ENCODE data around the gene SNAI3. TPM values are rescaled to one million over a fixed set of nuclear protein-coding genes. Genes with fewer than 3 reads are reported as not detected.
A peak's percentile ranks its signal among the peaks of the same experiment; 100 is the strongest.

Gene SNAI3
- total and polyA plus RNA-seq, 2 donors (not counting 1 experiment from before 2014, with no cell fraction given), result 6.5 to 8.8 TPM

- ATAC-seq (ENCODE audit: low read depth), result no peak
- intact Hi-C loops (cut with micrococcal nuclease), result no loop called here
- Histone ChIP-seq H3K4me1 (ENCODE audit: control insufficient read depth in 2 of 2, insufficient read depth in 2 of 2, low read length in 2 of 2) (peaks cover 40 to 72% of the 10 kb centered on the region in 2 donors), H3K27ac (ENCODE audit: low read length in 2 of 2) (no peak overlapping the region), H3K4me3 (ENCODE audit: control extremely low read depth in 1 of 5, extremely low read depth in 1 of 5, insufficient read depth in 1 of 5, low read depth in 2 of 5, low read length in 4 of 5) (no peak overlapping the region), H3K79me2 (ENCODE audit: control insufficient read depth, insufficient read depth, low read length) (peaks cover 49% of the 10 kb centered on the region), H4K20me1 (ENCODE audit: control insufficient read depth, insufficient read depth, low read length, poor library complexity, severe bottlenecking) (peaks cover 23% of the 10 kb centered on the region), H3K4me2 (replicated peaks; ENCODE audit: low read depth, low read length, poor library complexity, severe bottlenecking) (peak overlapping the region; percentile 25), H3K9me3 (ENCODE audit: control extremely low read depth in 1 of 3, control insufficient read depth in 2 of 3, insufficient read depth in 1 of 3, low read length in 2 of 3) (no peaks in the 10 kb centered on the region), H3K36me3 (replicated peaks in 1 of 2; ENCODE audit: control extremely low read depth in 1 of 2, control insufficient read depth in 1 of 2, extremely low read depth in 1 of 2, insufficient read depth in 2 of 2, low read length in 1 of 2) (peaks cover 0 to 49% of the 10 kb centered on the region in 2 experiments), H2AFZ (ENCODE audit: insufficient read depth, low read depth, low read length, poor library complexity, severe bottlenecking) (no peak overlapping the region), H3K9ac (ENCODE audit: low read length) (no peak overlapping the region), H3K27me3 (replicated peaks in 1 of 4; ENCODE audit: control extremely low read depth in 1 of 4, control insufficient read depth in 3 of 4, insufficient read depth in 4 of 4, low read length in 3 of 4) (no peaks in the 10 kb centered on the region)
- ChIA-PET POLR2A (no interaction called here), CTCF (no interaction called here)
- no peak overlapping the region for H3K4me3 Mint-ChIP-seq
- 96% methylated on average over 39 of the region's 47 CpGs for WGBS (ENCODE audit: insufficient coverage)
- TF ChIP-seq, protein P1, sequence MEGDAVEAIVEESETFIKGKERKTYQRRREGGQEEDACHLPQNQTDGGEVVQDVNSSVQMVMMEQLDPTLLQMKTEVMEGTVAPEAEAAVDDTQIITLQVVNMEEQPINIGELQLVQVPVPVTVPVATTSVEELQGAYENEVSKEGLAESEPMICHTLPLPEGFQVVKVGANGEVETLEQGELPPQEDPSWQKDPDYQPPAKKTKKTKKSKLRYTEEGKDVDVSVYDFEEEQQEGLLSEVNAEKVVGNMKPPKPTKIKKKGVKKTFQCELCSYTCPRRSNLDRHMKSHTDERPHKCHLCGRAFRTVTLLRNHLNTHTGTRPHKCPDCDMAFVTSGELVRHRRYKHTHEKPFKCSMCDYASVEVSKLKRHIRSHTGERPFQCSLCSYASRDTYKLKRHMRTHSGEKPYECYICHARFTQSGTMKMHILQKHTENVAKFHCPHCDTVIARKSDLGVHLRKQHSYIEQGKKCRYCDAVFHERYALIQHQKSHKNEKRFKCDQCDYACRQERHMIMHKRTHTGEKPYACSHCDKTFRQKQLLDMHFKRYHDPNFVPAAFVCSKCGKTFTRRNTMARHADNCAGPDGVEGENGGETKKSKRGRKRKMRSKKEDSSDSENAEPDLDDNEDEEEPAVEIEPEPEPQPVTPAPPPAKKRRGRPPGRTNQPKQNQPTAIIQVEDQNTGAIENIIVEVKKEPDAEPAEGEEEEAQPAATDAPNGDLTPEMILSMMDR (IDR thresholded peaks at IDR 0.05), result no peak
- TF ChIP-seq EZH2 (IDR thresholded peaks at IDR 0.05; ENCODE audit: borderline replicate concordance, insufficient read depth, low read depth, low read length, poor library complexity, severe bottlenecking), result no peak
- H3K27ac Mint-ChIP-seq, result peak overlapping the region; percentile 61
- no peak for DNase-seq
- no peaks in the 10 kb centered on the region for H3K27me3 Mint-ChIP-seq
- H3K4me1 Mint-ChIP-seq, result peaks cover 51% of the 10 kb centered on the region
- H3K9me3 Mint-ChIP-seq (ENCODE audit: insufficient read depth), result no peaks in the 10 kb centered on the region
Observed at GRCh38 chr16:88697116-88697830, 11.0 kb upstream of the SNAI3 start.

GRCh38 chr16:88696441-88696840 lies 10.1 kb upstream of the SNAI3 start:
- Histone ChIP-seq H3K27ac (ENCODE audit: low read length in 2 of 2) (no peak overlapping the region), H3K9ac (ENCODE audit: low read length) (no peak overlapping the region), H3K27me3 (replicated peaks in 1 of 4; ENCODE audit: control extremely low read depth in 1 of 4, control insufficient read depth in 3 of 4, insufficient read depth in 4 of 4, low read length in 3 of 4) (no peaks in the 10 kb centered on the region), H4K20me1 (ENCODE audit: control insufficient read depth, insufficient read depth, low read length, poor library complexity, severe bottlenecking) (peaks cover 23% of the 10 kb centered on the region), H3K9me3 (ENCODE audit: control extremely low read depth in 1 of 3, control insufficient read depth in 2 of 3, insufficient read depth in 1 of 3, low read length in 2 of 3) (no peaks in the 10 kb centered on the region), H3K4me2 (replicated peaks; ENCODE audit: low read depth, low read length, poor library complexity, severe bottlenecking) (no peak overlapping the region), H3K4me1 (ENCODE audit: control insufficient read depth in 2 of 2, insufficient read depth in 2 of 2, low read length in 2 of 2) (peaks cover 40 to 72% of the 10 kb centered on the region in 2 donors), H2AFZ (ENCODE audit: insufficient read depth, low read depth, low read length, poor library complexity, severe bottlenecking) (no peak overlapping the region), H3K36me3 (replicated peaks in 1 of 2; ENCODE audit: control extremely low read depth in 1 of 2, control insufficient read depth in 1 of 2, extremely low read depth in 1 of 2, insufficient read depth in 2 of 2, low read length in 1 of 2) (peaks cover 0 to 47% of the 10 kb centered on the region in 2 experiments), H3K79me2 (ENCODE audit: control insufficient read depth, insufficient read depth, low read length) (peaks cover 42% of the 10 kb centered on the region), H3K4me3 (ENCODE audit: control extremely low read depth in 1 of 5, extremely low read depth in 1 of 5, insufficient read depth in 1 of 5, low read depth in 2 of 5, low read length in 4 of 5) (no peak overlapping the region)
- no peak for ATAC-seq (ENCODE audit: low read depth)
- WGBS (ENCODE audit: insufficient coverage), result 95% methylated on average over 12 of the region's 14 CpGs
- intact Hi-C loops (cut with micrococcal nuclease), result no loop called here
- Mint-ChIP-seq H3K4me1 (peaks cover 50% of the 10 kb centered on the region), H3K27ac (no peak overlapping the region), H3K27me3 (no peaks in the 10 kb centered on the region), H3K4me3 (no peak overlapping the region), H3K9me3 (ENCODE audit: insufficient read depth) (no peaks in the 10 kb centered on the region)
- TF ChIP-seq, protein P1 (IDR thresholded peaks at IDR 0.05), result no peak
- no peak for TF ChIP-seq EZH2 (IDR thresholded peaks at IDR 0.05; ENCODE audit: borderline replicate concordance, insufficient read depth, low read depth, low read length, poor library complexity, severe bottlenecking)
- ChIA-PET CTCF (no interaction called here), POLR2A (no interaction called here)
- DNase-seq, result no peak

Measured in B cell (primary cell).